ENCODE measurements around the gene STUB1.

DNA sequence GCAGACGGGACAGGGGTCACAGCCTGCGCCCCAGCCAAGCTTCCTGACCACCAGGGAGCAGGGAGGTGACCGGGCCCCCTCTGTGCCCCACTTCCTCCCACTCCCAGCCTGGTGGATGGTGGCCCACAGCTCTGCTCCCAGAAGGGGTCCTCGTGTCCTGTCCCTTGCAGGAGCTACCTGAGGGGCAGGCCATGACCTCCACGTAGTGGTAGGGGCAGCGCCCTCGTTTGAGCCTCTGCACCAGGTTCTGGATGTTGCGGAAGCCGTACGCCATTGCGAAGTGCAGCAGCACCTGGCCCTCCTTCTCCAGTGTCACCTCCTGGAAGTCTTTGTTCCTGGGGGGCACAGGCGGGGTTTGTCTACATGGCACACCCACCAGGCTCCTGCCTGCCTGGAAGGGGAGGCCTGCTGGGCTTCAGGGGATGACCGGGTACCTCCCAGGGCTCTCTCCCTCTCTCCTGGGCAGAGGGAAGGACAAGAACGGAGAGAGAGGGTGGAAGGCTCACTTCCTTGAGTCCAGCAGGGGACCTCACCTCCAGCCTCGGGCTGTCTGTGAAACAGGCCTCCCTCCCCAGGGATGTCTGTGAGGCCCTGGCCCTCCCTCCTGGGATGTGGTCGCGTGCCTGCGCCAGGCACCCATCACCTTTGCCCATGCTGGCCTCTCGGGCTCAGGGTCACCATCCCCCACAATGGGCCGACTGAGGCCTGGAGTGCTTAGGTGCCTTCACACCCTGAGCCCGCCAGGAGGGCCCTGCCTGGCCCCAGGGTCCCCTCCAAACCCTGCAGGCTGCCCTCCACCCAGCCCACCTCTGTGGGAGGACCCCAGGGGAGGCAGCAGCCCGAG lies 50.7 kb downstream of the STUB1 start:
- TF ChIP-seq POLR2A (IDR thresholded peaks at IDR 0.05): no peak
- TF ChIP-seq, protein P1, sequence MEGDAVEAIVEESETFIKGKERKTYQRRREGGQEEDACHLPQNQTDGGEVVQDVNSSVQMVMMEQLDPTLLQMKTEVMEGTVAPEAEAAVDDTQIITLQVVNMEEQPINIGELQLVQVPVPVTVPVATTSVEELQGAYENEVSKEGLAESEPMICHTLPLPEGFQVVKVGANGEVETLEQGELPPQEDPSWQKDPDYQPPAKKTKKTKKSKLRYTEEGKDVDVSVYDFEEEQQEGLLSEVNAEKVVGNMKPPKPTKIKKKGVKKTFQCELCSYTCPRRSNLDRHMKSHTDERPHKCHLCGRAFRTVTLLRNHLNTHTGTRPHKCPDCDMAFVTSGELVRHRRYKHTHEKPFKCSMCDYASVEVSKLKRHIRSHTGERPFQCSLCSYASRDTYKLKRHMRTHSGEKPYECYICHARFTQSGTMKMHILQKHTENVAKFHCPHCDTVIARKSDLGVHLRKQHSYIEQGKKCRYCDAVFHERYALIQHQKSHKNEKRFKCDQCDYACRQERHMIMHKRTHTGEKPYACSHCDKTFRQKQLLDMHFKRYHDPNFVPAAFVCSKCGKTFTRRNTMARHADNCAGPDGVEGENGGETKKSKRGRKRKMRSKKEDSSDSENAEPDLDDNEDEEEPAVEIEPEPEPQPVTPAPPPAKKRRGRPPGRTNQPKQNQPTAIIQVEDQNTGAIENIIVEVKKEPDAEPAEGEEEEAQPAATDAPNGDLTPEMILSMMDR (IDR thresholded peaks at IDR 0.05): no peak

All from right lobe of liver (tissue), 4 donors.